ENCODE measurements around the gene SDHAF2.

The SDHAF2 gene

GRCh38 chr11:61468002-61468401 is 38.1 kb downstream of the SDHAF2 start:
- DNase-seq: no peak
- TF ChIP-seq CTCF (IDR thresholded peaks at IDR 0.05; ENCODE audit: low read depth, low read length): no peak
- H3K4me3 ChIP-seq (ENCODE audit: low read depth, low read length): no peak overlapping the region
- no peaks in the 10 kb centered on the region for H3K4me1 ChIP-seq
- no peaks in the 10 kb centered on the region for H3K36me3 ChIP-seq
- no peaks in the 10 kb centered on the region for H3K27me3 ChIP-seq
- H3K9me3 ChIP-seq: no peaks in the 10 kb centered on the region

GRCh38 chr11:61472282-61472681 is 42.4 kb downstream of the SDHAF2 start:
- no peak for TF ChIP-seq CTCF (IDR thresholded peaks at IDR 0.05; ENCODE audit: low read depth, low read length)
- Histone ChIP-seq H3K27me3 (no peaks in the 10 kb centered on the region), H3K9me3 (no peaks in the 10 kb centered on the region), H3K4me1 (no peaks in the 10 kb centered on the region), H3K4me3 (ENCODE audit: low read depth, low read length) (no peak overlapping the region), H3K36me3 (no peaks in the 10 kb centered on the region)
- no peak for DNase-seq

- no peak for DNase-seq
- Histone ChIP-seq H3K4me1 (no peaks in the 10 kb centered on the region), H3K27me3 (no peaks in the 10 kb centered on the region), H3K36me3 (no peaks in the 10 kb centered on the region), H3K9me3 (no peaks in the 10 kb centered on the region), H3K4me3 (ENCODE audit: low read depth, low read length) (no peak overlapping the region)
- no peak for TF ChIP-seq CTCF (IDR thresholded peaks at IDR 0.05; ENCODE audit: low read depth, low read length)
These were observed 42.9 kb downstream of the SDHAF2 start for GRCh38 chr11:61472868-61473267.

- Histone ChIP-seq H3K27me3 (no peaks in the 10 kb centered on the region), H3K4me1 (no peaks in the 10 kb centered on the region), H3K9me3 (no peaks in the 10 kb centered on the region), H3K4me3 (ENCODE audit: low read depth, low read length) (no peak overlapping the region), H3K36me3 (no peaks in the 10 kb centered on the region)
- TF ChIP-seq CTCF (IDR thresholded peaks at IDR 0.05; ENCODE audit: low read depth, low read length): no peak
- DNase-seq: no peak
These were observed 43.6 kb downstream of the SDHAF2 start for GRCh38 chr11:61473370-61474012.

GRCh38 chr11:61474013-61474643 is 44.2 kb downstream of the SDHAF2 start:
- no peak for DNase-seq
- Histone ChIP-seq H3K9me3 (no peaks in the 10 kb centered on the region), H3K27me3 (no peaks in the 10 kb centered on the region), H3K4me1 (no peaks in the 10 kb centered on the region), H3K36me3 (no peaks in the 10 kb centered on the region), H3K4me3 (ENCODE audit: low read depth, low read length) (no peak overlapping the region)
- no peak for TF ChIP-seq CTCF (IDR thresholded peaks at IDR 0.05; ENCODE audit: low read depth, low read length)

GRCh38 chr11:61475433-61475832 is 45.5 kb downstream of the SDHAF2 start:
- no peak for DNase-seq
- Histone ChIP-seq H3K4me1 (no peaks in the 10 kb centered on the region), H3K9me3 (no peaks in the 10 kb centered on the region), H3K36me3 (no peaks in the 10 kb centered on the region), H3K4me3 (ENCODE audit: low read depth, low read length) (no peak overlapping the region), H3K27me3 (no peaks in the 10 kb centered on the region)
- no peak for TF ChIP-seq CTCF (IDR thresholded peaks at IDR 0.05; ENCODE audit: low read depth, low read length)

Measured in BE2C (cell line).